Panc1 (cell line): ENCODE results near the gene EHD2.

Experiments used
- POLR2AphosphoS5 ChIP-seq: IDR thresholded peaks from 2 replicates; pipeline ENCODE4 v1.6.1; 2012; ENCODE audit warnings: mild to moderate bottlenecking, low read depth, low read length, moderate library complexity
- SIN3A ChIP-seq: IDR thresholded peaks from 2 replicates; pipeline ENCODE4 v1.6.1; 2012; ENCODE audit warnings: low read depth, mild to moderate bottlenecking, low read length, moderate library complexity, borderline replicate concordance; ENCODE audit not compliant: insufficient read depth
- TCF7L2 ChIP-seq: IDR thresholded peaks from 2 replicates; pipeline ENCODE4 v1.6.1; 2011; ENCODE audit warnings: mild to moderate bottlenecking, low read depth, low read length, inconsistent platforms
- TF ChIP-seq, protein P1 (sequence below): fragments of 450-650 bp; IDR thresholded peaks from 2 replicates; pipeline ENCODE4 v1.5.1; 2017; ENCODE audit warnings: mild to moderate bottlenecking
- TF ChIP-seq, protein P2 (sequence below), 2 experiments: IDR thresholded peaks; 2 replicates each; pipeline ENCODE4 v1.6.1; 2011 to 2012; ENCODE audit warnings: low read depth in 2 of 2, control low read depth in 1 of 2, low read length in 1 of 2, mild to moderate bottlenecking in 1 of 2, moderate library complexity in 1 of 2; ENCODE audit not compliant: insufficient read depth in 1 of 2

DNA sequence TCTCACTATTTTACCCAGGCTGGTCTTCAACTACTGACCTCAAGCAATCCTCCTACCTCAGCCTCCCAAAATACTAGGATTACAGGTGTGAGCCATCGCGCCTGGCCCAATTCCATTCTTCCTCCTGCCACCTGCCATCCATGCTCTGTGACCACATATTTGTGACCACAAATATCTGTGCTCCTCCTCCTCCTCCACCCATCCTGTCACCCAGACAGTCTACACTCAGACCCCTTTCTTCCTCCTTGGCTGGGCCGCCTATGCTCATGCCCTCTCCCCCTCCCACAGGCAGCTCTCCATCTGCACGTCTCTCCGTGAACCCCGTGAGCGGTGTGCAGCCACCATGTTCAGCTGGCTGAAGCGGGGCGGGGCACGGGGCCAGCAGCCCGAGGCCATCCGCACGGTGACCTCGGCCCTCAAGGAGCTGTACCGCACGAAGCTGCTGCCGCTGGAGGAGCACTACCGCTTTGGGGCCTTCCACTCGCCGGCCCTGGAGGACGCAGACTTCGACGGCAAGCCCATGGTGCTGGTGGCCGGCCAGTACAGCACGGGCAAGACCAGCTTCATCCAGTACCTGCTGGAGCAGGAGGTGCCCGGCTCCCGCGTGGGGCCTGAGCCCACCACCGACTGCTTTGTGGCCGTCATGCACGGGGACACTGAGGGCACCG, 3.2 kb downstream of the EHD2 start:
- TF ChIP-seq, protein P1, sequence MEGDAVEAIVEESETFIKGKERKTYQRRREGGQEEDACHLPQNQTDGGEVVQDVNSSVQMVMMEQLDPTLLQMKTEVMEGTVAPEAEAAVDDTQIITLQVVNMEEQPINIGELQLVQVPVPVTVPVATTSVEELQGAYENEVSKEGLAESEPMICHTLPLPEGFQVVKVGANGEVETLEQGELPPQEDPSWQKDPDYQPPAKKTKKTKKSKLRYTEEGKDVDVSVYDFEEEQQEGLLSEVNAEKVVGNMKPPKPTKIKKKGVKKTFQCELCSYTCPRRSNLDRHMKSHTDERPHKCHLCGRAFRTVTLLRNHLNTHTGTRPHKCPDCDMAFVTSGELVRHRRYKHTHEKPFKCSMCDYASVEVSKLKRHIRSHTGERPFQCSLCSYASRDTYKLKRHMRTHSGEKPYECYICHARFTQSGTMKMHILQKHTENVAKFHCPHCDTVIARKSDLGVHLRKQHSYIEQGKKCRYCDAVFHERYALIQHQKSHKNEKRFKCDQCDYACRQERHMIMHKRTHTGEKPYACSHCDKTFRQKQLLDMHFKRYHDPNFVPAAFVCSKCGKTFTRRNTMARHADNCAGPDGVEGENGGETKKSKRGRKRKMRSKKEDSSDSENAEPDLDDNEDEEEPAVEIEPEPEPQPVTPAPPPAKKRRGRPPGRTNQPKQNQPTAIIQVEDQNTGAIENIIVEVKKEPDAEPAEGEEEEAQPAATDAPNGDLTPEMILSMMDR = no peak
- TF ChIP-seq POLR2AphosphoS5 (no peak), TCF7L2 (no peak), SIN3A (no peak)
- TF ChIP-seq, protein P2, sequence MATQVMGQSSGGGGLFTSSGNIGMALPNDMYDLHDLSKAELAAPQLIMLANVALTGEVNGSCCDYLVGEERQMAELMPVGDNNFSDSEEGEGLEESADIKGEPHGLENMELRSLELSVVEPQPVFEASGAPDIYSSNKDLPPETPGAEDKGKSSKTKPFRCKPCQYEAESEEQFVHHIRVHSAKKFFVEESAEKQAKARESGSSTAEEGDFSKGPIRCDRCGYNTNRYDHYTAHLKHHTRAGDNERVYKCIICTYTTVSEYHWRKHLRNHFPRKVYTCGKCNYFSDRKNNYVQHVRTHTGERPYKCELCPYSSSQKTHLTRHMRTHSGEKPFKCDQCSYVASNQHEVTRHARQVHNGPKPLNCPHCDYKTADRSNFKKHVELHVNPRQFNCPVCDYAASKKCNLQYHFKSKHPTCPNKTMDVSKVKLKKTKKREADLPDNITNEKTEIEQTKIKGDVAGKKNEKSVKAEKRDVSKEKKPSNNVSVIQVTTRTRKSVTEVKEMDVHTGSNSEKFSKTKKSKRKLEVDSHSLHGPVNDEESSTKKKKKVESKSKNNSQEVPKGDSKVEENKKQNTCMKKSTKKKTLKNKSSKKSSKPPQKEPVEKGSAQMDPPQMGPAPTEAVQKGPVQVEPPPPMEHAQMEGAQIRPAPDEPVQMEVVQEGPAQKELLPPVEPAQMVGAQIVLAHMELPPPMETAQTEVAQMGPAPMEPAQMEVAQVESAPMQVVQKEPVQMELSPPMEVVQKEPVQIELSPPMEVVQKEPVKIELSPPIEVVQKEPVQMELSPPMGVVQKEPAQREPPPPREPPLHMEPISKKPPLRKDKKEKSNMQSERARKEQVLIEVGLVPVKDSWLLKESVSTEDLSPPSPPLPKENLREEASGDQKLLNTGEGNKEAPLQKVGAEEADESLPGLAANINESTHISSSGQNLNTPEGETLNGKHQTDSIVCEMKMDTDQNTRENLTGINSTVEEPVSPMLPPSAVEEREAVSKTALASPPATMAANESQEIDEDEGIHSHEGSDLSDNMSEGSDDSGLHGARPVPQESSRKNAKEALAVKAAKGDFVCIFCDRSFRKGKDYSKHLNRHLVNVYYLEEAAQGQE (IDR thresholded peaks at IDR 0.05; ENCODE audit: insufficient read depth in 1 of 2, low read depth in 2 of 2, low read length in 1 of 2) = no peak
